HG03108 (cell line): ENCODE data around the gene ZNF22.

Source experiments
- ATAC-seq: cut with Tn5 transposase; IDR thresholded peaks from one replicate; pipeline ENCODE4 v1.9.1; 2021; ENCODE audit warnings: moderate library complexity; ENCODE audit not compliant: unreplicated experiment

The ZNF22 gene

GRCh38 chr10:44976352-44977198, 24.1 kb upstream of the ZNF22 start:
- ATAC-seq, result no peak

DNA sequence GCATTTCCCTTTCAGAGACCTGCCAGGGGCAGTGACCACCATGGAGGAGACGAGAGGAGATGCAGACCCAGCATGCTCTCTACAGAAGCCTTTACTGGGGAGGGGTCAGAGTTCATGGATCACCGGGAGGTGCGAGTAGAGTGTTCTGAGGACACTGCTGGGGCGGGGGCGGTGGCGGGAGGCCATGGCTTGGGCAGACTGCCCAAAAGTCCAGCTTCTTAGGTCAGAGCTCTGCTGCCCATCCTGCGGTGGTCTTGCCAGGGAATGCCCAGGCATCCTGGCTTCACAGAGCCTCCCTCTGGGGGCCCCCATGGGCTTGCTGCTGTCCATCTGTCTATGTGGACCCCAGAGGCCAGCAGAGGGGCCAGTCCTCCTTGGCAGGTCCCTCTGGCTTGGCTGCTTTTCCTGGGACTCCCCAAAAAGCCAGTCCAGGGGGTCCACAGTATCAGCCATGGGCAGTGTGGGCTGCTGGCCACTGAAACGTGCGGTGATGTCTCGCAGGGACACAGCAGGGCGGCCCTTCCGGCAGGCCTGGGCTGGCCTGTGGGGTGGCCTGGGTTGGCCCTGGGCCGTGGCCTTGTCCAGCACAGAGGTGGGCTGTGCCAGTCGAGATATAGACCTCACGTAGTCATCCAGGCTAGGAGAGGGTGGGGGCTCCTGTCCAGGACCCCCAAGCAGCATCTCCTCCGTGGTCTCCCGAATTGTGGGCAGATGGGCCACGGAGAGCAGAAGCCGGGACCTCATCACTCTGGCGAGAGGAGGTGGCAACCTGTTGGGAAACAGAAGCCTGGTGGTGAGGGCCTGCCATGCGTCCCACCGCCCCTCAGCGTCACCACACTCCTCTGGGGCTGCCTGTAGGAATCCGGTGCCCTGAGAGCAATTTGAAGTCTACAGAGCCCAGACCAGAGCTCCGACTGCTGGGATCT, 23.2 kb upstream of the ZNF22 start:
- ATAC-seq, result no peak

- ATAC-seq, result no peak
Observed at GRCh38 chr10:44978213-44978569, 22.5 kb upstream of the ZNF22 start.

DNA sequence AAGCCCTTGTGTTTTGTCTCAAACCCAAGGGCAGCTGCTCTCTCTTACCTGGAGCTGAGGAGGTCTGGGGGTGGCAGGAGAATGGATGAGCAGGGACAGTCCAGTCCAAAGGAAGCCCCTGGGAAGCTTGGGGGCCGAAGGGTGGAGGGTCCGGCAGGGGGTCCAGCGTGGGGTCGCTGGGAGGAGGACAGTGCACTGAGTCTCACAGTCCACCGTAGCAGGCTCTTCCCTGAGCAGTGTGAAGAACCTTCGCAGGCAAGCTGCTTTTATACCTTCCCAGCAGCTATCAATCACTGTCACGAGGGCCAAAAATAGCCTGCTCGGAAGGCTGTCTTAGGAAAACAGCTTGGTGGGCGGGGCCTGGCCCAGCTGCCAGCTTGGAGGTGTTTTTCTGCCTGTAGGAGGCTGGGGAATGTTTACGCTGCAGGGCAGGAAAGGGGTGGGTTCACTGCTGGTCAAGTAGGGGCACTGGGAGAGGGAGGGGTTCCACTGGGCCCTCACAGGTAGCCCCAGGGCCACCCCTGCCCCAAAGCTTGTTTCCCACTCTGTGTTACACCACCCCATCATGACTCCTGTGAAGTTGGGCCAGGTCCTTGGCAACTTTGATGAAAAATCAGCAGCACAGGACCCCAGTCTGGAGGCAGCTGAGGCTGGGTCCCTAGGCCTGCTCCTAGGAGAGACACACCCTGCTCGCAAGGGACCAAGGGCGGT, 22.0 kb upstream of the ZNF22 start, which contains the start of gene DEPP1:
Gene DEPP1, minus strand, starts transcription at position 240 of the 711 bp plus-strand sequence. CDS start 779 bp downstream, outside the sequence.
- no peak for ATAC-seq

GRCh38 chr10:44979281-44980191, 21.2 kb upstream of the ZNF22 start:
- ATAC-seq, result no peak

- no peak for ATAC-seq
Observed at GRCh38 chr10:44980309-44981171, 20.2 kb upstream of the ZNF22 start.

DNA sequence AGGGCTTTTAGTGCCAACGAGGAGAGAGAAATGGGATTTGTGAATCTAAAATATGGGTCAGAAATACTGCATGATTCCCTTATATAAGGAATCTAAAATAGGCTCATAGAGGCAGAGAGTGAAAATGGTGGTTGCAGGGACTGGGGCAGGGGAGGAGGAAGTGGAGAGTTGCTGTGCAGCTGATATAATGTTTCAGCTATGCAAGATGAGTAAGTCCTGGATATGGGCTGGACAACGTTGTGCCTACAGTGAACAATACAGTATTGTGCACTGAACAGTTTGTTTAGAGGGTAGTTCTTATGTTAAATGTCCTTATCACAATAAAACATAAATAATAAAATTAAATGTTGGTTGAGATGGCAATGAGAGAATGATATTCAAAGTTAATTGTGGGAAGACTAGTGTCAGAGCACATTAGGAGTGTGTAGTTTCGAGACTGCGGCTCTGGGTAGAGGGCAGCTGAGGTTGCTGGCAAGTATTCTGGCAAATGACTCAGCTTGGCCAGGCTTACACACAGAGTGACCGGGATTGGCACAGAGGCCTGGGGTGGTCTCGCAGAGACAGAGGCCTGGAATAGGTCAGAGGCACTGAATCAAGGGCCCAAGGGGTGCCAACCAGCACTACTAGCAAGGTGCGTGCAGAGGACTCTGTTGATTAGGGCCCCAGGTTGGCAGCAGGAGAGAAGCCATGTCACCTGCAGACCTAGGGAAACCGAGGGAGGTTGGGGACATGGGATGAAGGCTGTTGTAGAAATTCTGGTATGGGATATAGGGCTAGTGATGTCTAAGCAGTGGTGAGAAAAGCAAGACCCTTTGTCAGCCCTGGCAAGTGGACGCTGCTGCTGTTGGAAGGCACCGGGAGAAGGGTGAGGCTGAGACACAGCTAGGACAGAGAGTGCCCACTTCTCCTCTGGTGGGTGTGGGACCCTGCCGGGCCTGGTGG, 19.3 kb upstream of the ZNF22 start:
- ATAC-seq, result no peak

DNA sequence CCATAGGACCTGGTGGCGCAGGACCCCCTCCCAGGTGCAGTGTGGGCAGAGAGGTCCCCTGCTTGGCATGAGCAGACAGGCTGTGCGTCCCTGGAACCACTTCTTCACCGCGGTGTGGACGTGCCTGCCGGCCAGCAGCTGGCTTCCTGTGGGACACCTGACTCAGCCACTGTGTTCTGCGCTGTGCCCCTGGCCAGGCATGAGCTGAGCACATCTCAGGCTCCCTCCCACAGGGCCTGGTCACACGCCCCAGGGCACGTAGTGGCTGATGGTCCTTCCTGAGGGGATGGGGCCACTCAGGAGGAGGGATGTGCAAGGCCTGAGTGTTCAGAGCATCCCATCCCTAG, 18.6 kb upstream of the ZNF22 start:
- ATAC-seq, result peak; percentile 41

- ATAC-seq, result no peak
Observed at GRCh38 chr10:44982496-44982895, 18.2 kb upstream of the ZNF22 start.

GRCh38 chr10:44983066-44983894, 17.4 kb upstream of the ZNF22 start:
- no peak for ATAC-seq

DNA sequence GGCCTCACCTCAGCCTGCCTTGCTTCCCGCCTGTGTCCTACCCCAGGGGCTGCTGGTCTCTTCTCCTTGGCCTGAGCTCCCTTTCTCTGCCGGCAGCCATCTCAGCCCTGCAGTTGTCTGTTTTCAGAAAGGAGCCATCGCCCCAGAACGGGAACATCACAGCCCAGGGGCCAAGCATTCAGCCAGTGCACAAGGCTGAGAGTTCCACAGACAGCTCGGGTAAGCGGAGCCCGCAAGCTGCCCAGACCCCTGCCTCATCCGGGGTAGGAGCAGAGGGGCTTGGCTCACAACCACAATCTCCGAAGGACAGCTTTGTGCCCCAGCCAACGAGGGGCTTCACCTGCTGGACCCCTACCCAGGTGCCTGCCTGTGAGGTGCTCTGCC, 16.8 kb upstream of the ZNF22 start:
- ATAC-seq, result no peak

DNA sequence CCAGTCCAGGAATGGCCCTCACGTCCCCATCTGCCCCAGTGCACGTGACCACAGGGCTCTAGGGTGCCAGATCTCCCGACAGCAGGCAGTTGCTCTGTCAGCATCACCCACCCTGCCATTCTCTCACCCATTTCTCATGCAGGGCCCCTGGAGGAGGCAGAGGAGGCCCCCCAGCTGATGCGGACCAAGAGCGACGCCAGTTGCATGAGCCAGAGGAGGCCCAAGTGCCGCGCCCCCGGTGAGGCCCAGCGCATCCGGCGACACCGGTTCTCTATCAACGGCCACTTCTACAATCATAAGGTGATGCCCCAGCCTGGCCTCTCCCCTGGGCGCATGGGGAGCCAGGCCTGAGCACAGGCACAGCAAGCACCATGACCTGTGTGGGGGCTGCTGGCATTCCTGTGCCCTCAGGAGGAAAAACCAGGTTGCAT, 16.0 kb upstream of the ZNF22 start:
- ATAC-seq, result no peak

- no peak for ATAC-seq
Observed at GRCh38 chr10:44985175-44985681, 15.5 kb upstream of the ZNF22 start.

GRCh38 chr10:44986179-44986578, 14.5 kb upstream of the ZNF22 start:
- ATAC-seq, result no peak

GRCh38 chr10:44986670-44987069, 14.1 kb upstream of the ZNF22 start:
- ATAC-seq, result no peak

DNA sequence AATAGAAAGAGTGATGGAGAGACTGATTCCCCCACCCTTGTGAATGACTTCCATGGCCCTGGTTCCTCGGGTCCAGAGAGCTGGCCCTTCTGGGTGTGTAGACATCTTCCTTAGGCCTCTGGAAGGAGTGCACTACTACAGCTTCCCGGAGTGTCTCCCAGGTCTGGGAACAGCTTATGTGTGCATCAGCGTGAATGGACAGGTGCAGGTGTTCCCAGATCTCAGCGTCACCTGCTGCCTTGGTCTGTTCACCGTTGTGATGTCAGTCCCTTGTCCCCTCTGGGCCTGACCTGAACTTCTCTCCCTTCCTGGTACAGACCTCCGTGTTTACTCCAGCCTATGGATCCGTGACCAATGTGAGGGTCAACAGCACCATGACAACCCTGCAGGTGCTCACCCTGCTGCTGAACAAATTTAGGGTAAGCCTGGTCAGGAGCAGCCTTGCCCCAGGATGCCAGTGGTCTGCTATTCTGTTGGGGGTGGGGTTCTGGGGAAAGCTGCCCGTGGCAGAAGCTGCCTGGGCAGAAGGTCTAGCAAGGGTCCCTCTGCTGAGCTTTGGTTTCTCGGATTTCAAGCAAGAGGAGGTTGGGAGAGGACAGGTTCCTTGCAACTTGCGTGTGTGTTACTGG, 11.7 kb upstream of the ZNF22 start:
- no peak for ATAC-seq
